GM12864 (cell line): ENCODE results near the gene CRYAB.

Experiments used
- DNase-seq: peaks from one replicate; pipeline ENCODE4 v3.0.0-alpha.2; 2011; ENCODE audit warnings: low read depth
- H3K4me3 ChIP-seq: 2 replicates; pipeline ENCODE4 v1.5.1; 2011; ENCODE audit warnings: mild to moderate bottlenecking, low read depth, low read length, control low read depth
- CTCF ChIP-seq: IDR thresholded peaks from 2 replicates; pipeline ENCODE4 v1.5.1; 2011; ENCODE audit warnings: low read depth, mild to moderate bottlenecking, moderate library complexity, low read length, control low read depth, inconsistent platforms; ENCODE audit errors: missing control alignments

The CRYAB gene

GRCh38 chr11:111923951-111924350, 12.4 kb upstream of the CRYAB start:
- no peak for TF ChIP-seq CTCF
- no peak overlapping the region for H3K4me3 ChIP-seq
- DNase-seq, result no peak

- no peak overlapping the region for H3K4me3 ChIP-seq
- DNase-seq, result no peak
- TF ChIP-seq CTCF, result no peak
These were observed 11.8 kb upstream of the CRYAB start for GRCh38 chr11:111923351-111923788.

- DNase-seq, result no peak
- no peak overlapping the region for H3K4me3 ChIP-seq
- TF ChIP-seq CTCF, result no peak
These were observed 11.2 kb upstream of the CRYAB start for GRCh38 chr11:111922803-111923202.

- H3K4me3 ChIP-seq, result no peak overlapping the region
- no peak for TF ChIP-seq CTCF
- DNase-seq, result no peak
These were observed 10.1 kb upstream of the CRYAB start for GRCh38 chr11:111921541-111922230.

- TF ChIP-seq CTCF, result no peak
- H3K4me3 ChIP-seq, result no peak overlapping the region
- no peak for DNase-seq
These were observed 9.3 kb upstream of the CRYAB start for GRCh38 chr11:111920908-111921307.

GRCh38 chr11:111918390-111919256, 7.1 kb upstream of the CRYAB start, which contains the start of gene C11orf52:
Gene C11orf52 (plus strand): TSS chr11:111918913. CDS start chr11:111918973, 60 bp downstream.
- no peak for DNase-seq
- no peak for TF ChIP-seq CTCF
- H3K4me3 ChIP-seq, result no peak within 1 kb of the TSS
